Fibroblast of villous mesenchyme (primary cell): ENCODE measurements around the gene GGCX. TPM values are rescaled to one million over a fixed set of nuclear protein-coding genes. Genes with fewer than 3 reads are reported as not detected.
A peak's percentile ranks its signal among the peaks of the same experiment; 100 is the strongest.

Experiments used
- DNase-seq: peaks from one replicate; pipeline ENCODE4 v3.0.0-alpha.2; 2010; ENCODE audit warnings: low read depth
- H3K4me3 ChIP-seq: 2 replicates; pipeline ENCODE4 v1.5.1; 2011; ENCODE audit warnings: low read depth, mild to moderate bottlenecking, low read length
- total RNA-seq: library from RNA; depleted of rRNA; stranded (reverse); fragments of >200 nt; gene quantifications from 2 replicates; pipeline ENCODE4 v1.2.3, GENCODE V29; 2012
- TF ChIP-seq, protein P1 (sequence below): IDR thresholded peaks from 2 replicates; pipeline ENCODE4 v1.5.1; 2012; ENCODE audit warnings: low read depth, mild to moderate bottlenecking, low read length; ENCODE audit not compliant: insufficient read depth

GGCX gene
- total RNA-seq, 1 donor, result 51.4 TPM

DNA sequence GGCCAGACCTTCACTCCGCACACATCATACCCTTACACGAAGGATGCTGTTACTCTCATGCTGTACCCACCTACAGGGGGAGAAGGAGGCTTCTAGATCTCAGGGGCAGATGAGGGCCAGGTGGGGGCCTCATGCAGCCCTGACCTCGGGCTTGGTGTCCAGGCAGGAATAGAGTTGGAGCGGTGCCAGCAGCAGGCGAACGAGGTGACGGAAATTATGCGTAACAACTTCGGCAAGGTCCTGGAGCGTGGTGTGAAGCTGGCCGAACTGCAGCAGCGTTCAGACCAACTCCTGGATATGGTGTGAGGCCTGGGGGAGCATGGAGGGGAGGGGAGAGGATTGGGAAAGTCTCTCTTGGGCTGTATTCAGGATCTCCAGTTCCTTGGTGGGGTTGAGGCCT lies 30.3 kb upstream of the GGCX start:
- TF ChIP-seq, protein P1, sequence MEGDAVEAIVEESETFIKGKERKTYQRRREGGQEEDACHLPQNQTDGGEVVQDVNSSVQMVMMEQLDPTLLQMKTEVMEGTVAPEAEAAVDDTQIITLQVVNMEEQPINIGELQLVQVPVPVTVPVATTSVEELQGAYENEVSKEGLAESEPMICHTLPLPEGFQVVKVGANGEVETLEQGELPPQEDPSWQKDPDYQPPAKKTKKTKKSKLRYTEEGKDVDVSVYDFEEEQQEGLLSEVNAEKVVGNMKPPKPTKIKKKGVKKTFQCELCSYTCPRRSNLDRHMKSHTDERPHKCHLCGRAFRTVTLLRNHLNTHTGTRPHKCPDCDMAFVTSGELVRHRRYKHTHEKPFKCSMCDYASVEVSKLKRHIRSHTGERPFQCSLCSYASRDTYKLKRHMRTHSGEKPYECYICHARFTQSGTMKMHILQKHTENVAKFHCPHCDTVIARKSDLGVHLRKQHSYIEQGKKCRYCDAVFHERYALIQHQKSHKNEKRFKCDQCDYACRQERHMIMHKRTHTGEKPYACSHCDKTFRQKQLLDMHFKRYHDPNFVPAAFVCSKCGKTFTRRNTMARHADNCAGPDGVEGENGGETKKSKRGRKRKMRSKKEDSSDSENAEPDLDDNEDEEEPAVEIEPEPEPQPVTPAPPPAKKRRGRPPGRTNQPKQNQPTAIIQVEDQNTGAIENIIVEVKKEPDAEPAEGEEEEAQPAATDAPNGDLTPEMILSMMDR, result no peak

GRCh38 chr2:85590950-85591349 lies 29.7 kb upstream of the GGCX start:
- TF ChIP-seq, protein P1, result no peak
- DNase-seq, result no peak
- H3K4me3 ChIP-seq, result no peak overlapping the region

More for the DNA sequence above, 30.3 kb upstream of the GGCX start:
- DNase-seq, result no peak
- H3K4me3 ChIP-seq, result no peak overlapping the region

- TF ChIP-seq, protein P1, result no peak
- H3K4me3 ChIP-seq, result no peak overlapping the region
- peak; percentile 91 for DNase-seq
Measured at GRCh38 chr2:85589982-85590791, 28.9 kb upstream of the GGCX start.

DNA sequence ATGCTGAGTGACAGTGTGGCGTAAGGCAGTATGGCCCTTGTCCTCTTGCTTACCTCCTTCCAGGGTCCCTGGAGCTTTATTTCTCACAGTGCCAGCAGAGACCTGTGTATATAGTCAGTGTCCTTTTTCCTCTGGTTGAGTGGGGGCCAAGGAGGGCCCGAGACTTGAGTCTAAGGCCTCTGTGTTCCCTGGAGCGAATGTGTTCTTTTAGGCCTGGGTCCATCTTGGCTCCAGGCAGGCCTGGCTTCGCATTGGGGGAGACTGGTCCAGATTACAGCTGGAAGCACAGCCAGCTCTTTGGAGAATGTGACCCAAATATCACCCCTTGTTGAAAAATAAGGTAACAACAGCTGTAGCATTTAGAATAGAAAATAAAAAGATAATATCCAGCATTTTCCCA lies 27.9 kb upstream of the GGCX start:
- DNase-seq, result no peak
- TF ChIP-seq, protein P1, result no peak
- H3K4me3 ChIP-seq, result no peak overlapping the region

- no peak for DNase-seq
- TF ChIP-seq, protein P1, result no peak
- no peak overlapping the region for H3K4me3 ChIP-seq
Measured at GRCh38 chr2:85588645-85589044, 27.4 kb upstream of the GGCX start.

DNA sequence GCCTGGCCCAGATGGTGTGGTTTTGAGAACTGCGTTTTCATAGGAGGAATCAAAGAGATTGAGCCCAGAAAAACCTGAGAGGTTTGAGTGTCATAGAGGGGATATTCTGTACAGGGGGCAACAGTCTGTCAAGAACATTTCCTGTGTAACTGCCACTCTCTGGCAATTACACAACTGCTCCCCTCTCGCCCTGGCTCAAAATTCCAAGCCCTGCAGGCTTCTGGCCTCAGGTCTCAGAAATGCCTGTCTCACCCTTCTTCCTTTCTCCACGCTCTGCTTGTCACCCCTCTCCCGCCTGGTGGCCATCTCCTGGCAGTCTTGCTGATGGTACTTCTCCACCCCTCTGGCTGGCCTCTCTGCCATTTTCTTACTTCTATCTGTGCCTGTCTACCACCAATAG lies 26.9 kb upstream of the GGCX start:
- H3K4me3 ChIP-seq, result no peak overlapping the region
- TF ChIP-seq, protein P1, result no peak
- DNase-seq, result no peak

GRCh38 chr2:85585781-85586105 lies 24.4 kb upstream of the GGCX start:
- peak; percentile 64 for DNase-seq
- TF ChIP-seq, protein P1, result no peak
- H3K4me3 ChIP-seq, result peak overlapping the region; percentile 64
